CD8-positive, alpha-beta memory T cell (primary cell): ENCODE measurements around the gene PPP2R5E. TPM values are rescaled to one million over a fixed set of nuclear protein-coding genes. Genes with fewer than 3 reads are reported as not detected.

Experiments used
- CTCF ChIA-PET: fragments of 350-600 bp; sonication (Branson Sonifier 250); formaldehyde crosslinking; loops from one replicate; lab custom pipeline; 2021; ENCODE audit warnings: antibody characterized with exemption; lab: Charles Lee
- POLR2A ChIA-PET: fragments of 350-600 bp; sonication (Branson Sonifier 250); formaldehyde crosslinking; loops from one replicate; lab custom pipeline; 2021; ENCODE audit warnings: antibody characterized with exemption; lab: Charles Lee
- DNase-seq, 5 donors: peaks; one replicate each; pipeline versions ENCODE4 v3.0.0 to v3.0.0-alpha.2; 2020 to 2022; ENCODE audit warnings: mixed read lengths in 1 of 5
- H3K27ac ChIP-seq: one replicate; pipeline ENCODE4 v1.7.0; 2013; ENCODE audit warnings: low read depth, mild to moderate bottlenecking, low read length, moderate library complexity
- H3K27me3 ChIP-seq: 2 replicates; pipeline ENCODE4 v1.7.0; 2013; ENCODE audit warnings: low read length, mild to moderate bottlenecking; ENCODE audit not compliant: insufficient read depth, poor library complexity, severe bottlenecking
- H3K36me3 ChIP-seq: 2 replicates; pipeline ENCODE4 v1.7.0; 2013; ENCODE audit warnings: mild to moderate bottlenecking, low read length, moderate library complexity; ENCODE audit not compliant: insufficient read depth
- H3K4me1 ChIP-seq: 2 replicates; pipeline ENCODE4 v1.7.0; 2013; ENCODE audit warnings: mild to moderate bottlenecking, low read length, moderate library complexity; ENCODE audit not compliant: insufficient read depth
- H3K4me3 ChIP-seq: 2 replicates; pipeline ENCODE4 v1.7.0; 2013; ENCODE audit warnings: mild to moderate bottlenecking, low read length
- H3K9me3 ChIP-seq: 2 replicates; pipeline ENCODE4 v1.7.0; 2013; ENCODE audit warnings: mild to moderate bottlenecking, low read length
- H3K27ac Mint-ChIP-seq, 8 donors: one replicate each; pipeline ENCODE4 v1.8.0; 2020 to 2021; ENCODE audit warnings: mixed read lengths in 8 of 8, mild to moderate bottlenecking in 6 of 8, inconsistent platforms in 3 of 8, moderate library complexity in 3 of 8
- H3K27me3 Mint-ChIP-seq, 2 donors: one replicate each; pipeline ENCODE4 v1.8.0; 2020 to 2021; ENCODE audit warnings: mixed read lengths in 2 of 2, mild to moderate bottlenecking in 1 of 2, moderate library complexity in 1 of 2
- H3K36me3 Mint-ChIP-seq, 3 donors: one replicate each; pipeline ENCODE4 v1.8.0; 2020 to 2021; ENCODE audit warnings: mixed read lengths in 3 of 3, inconsistent platforms in 1 of 3, mild to moderate bottlenecking in 1 of 3
- H3K4me1 Mint-ChIP-seq, 3 donors: one replicate each; pipeline ENCODE4 v1.8.0; 2020 to 2021; ENCODE audit warnings: mixed read lengths in 3 of 3, inconsistent platforms in 1 of 3, mild to moderate bottlenecking in 1 of 3
- H3K4me3 Mint-ChIP-seq, 7 donors: one replicate each; pipeline ENCODE4 v1.8.0; 2020 to 2021; ENCODE audit warnings: mixed read lengths in 7 of 7, mild to moderate bottlenecking in 6 of 7, moderate library complexity in 4 of 7, inconsistent platforms in 2 of 7
- H3K9me3 Mint-ChIP-seq, 5 donors: one replicate each; pipeline ENCODE4 v1.8.0; 2020 to 2022; ENCODE audit warnings: mixed read lengths in 5 of 5, mild to moderate bottlenecking in 3 of 5, moderate library complexity in 2 of 5, inconsistent platforms in 1 of 5
- polyA plus RNA-seq: library from polyadenylated mRNA; unstranded; fragments of 300-500 nt; fragmentation: Illumina TruSeq; gene quantifications from one replicate; pipeline ENCODE4 v1.2.3, GENCODE V29; 2021
- total RNA-seq, 2 experiments: library from RNA; stranded (reverse); gene quantifications; one replicate each; pipeline ENCODE4 v1.2.3, GENCODE V29; 2021

PPP2R5E gene
- total and polyA plus RNA-seq, 3 experiments from 2014 or later, result 39.3 to 56.5 (median 55.0) TPM

DNA sequence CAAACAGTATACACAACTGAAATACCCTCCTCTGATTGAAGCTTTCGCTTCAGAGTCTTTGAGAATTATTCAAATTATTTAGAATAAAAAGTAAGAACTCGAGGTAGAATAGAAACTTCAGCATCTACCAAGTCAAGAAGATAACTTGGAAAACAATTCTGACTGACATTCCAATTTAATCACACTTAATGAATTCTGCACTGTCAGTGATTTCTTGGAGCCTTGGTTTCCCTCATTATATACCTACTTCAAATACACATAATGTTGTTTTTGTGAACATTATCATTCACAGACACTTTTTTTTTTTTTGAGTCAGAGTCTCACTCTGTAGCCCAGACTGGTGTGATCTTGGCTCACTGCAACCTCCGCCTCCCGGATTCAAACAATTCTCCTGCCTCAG is 27.9 kb downstream of the PPP2R5E start:
- POLR2A ChIA-PET, result interaction anchor here (0.7 kb wide), 1 partner anchor 11 kb away, joined by 4 read pairs; no protein-coding TSS in a partner anchor
- Histone ChIP-seq H3K27ac (no peak overlapping the region), H3K4me1 (peaks cover 38% of the 10 kb centered on the region), H3K9me3 (no peaks in the 10 kb centered on the region), H3K36me3 (no peaks in the 10 kb centered on the region), H3K27me3 (no peaks in the 10 kb centered on the region), H3K4me3 (no peak overlapping the region)
- Mint-ChIP-seq H3K4me1 (peaks cover 56 to 69% (median 62%) of the 10 kb centered on the region in 3 donors), H3K36me3 (peaks cover under 1 to 10% (median 2%) of the 10 kb centered on the region in 3 donors), H3K27ac (peak overlapping the region in 2 of 8 donors; percentile 41 to 68), H3K4me3 (no peak overlapping the region), H3K9me3 (no peaks in the 10 kb centered on the region), H3K27me3 (no peaks in the 10 kb centered on the region)
- CTCF ChIA-PET, result no interaction called here
- DNase-seq, result no peak

DNA sequence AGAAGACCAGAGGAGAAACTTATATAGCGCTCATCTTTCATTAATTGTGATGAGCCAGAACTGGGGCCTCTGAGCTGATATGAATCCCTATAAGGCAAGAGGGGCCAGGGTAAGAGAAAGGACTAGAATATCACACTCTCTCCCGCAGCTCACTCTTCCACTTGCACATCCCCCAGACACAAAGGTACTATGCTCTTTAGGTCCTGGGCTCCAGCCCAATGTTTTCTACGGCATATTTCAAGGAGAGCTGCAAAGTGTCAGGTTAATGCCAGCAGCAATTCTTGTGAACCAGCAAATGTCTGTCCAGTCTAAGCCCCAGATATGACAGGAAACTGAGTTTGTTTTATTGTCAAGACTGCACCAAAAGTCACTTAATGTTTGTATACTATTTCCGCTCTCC is 29.4 kb downstream of the PPP2R5E start:
- CTCF ChIA-PET, result interaction anchor here (1.3 kb wide), 1 partner anchor 20 kb away, joined by 3 read pairs; no protein-coding TSS in a partner anchor
- Histone ChIP-seq H3K36me3 (no peaks in the 10 kb centered on the region), H3K4me3 (no peak overlapping the region), H3K4me1 (peaks cover 44% of the 10 kb centered on the region), H3K9me3 (no peaks in the 10 kb centered on the region), H3K27ac (no peak overlapping the region), H3K27me3 (no peaks in the 10 kb centered on the region)
- Mint-ChIP-seq H3K4me1 (peaks cover 62 to 79% (median 70%) of the 10 kb centered on the region in 3 donors), H3K4me3 (peak overlapping the region in 1 of 7 donors; percentile 12), H3K36me3 (peaks cover 0 to 4% (median 0%) of the 10 kb centered on the region in 3 donors), H3K27me3 (no peaks in the 10 kb centered on the region), H3K9me3 (no peaks in the 10 kb centered on the region), H3K27ac (peak overlapping the region in 7 of 8 donors; percentile 11 to 72 (median 60))
- POLR2A ChIA-PET, result no interaction called here
- no peak for DNase-seq

DNA sequence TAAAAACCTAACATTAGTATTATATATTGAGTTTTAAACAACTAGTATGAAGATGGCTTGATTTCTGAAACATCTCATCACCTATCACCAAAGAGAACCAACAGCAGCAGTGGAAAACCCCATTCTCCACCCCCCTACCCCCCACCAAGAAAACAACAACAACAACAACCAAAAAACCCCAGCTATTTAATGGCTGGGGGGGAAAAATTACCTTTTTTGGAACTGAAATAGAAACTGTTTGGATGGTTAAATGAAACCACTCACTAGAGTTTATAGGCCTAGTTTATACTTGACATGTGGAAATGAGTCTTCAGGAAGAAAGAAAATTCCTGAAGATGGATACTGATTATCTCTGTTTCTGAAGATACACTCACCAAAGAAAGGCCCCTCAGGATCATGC is 30.3 kb downstream of the PPP2R5E start:
- POLR2A ChIA-PET, result interaction anchor here (0.6 kb wide), 1 partner anchor 258 kb away, joined by 3 read pairs; no protein-coding TSS in a partner anchor
- Mint-ChIP-seq H3K4me1 (peaks cover 67 to 84% (median 79%) of the 10 kb centered on the region in 3 donors), H3K27me3 (no peaks in the 10 kb centered on the region), H3K36me3 (peaks cover 0 to 7% (median 0%) of the 10 kb centered on the region in 3 donors), H3K9me3 (no peaks in the 10 kb centered on the region), H3K27ac (peak overlapping the region; percentile 12 to 84 (median 59)), H3K4me3 (no peak overlapping the region)
- CTCF ChIA-PET, result interaction anchor here (1.3 kb wide), 1 partner anchor 19 kb away, joined by 3 read pairs; no protein-coding TSS in a partner anchor
- DNase-seq, result no peak
- no peaks in the 10 kb centered on the region for H3K9me3 ChIP-seq
- peaks cover 44% of the 10 kb centered on the region for H3K4me1 ChIP-seq
- H3K27ac ChIP-seq, result no peak overlapping the region
- no peak overlapping the region for H3K4me3 ChIP-seq
- no peaks in the 10 kb centered on the region for H3K36me3 ChIP-seq
- no peaks in the 10 kb centered on the region for H3K27me3 ChIP-seq

DNA sequence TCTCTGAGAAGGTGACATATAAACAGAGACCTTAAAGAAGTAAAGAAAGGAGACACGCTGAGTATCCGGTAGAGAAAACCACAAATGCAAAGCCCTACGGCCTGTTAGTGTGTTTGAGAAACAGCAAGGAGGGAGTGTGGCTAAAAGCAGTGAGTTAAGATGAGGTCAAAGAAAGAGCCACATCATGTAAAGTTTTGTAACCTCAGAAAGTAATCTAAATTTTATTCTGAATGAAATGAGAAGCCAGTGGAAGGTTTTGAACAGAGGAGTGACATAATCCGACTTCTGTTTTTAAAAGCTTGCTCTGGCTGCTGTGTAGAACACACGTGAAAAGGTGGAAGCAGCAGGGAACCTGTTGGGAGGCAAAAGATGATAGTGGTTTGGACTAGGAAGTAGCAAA is 32.6 kb downstream of the PPP2R5E start:
- peak in 2 of 5 donors; percentile 13 to 26 for DNase-seq
- H3K4me1 ChIP-seq, result peaks cover 44% of the 10 kb centered on the region
- H3K36me3 ChIP-seq, result no peaks in the 10 kb centered on the region
- no peaks in the 10 kb centered on the region for H3K27me3 ChIP-seq
- H3K27ac Mint-ChIP-seq, result peak overlapping the region; percentile 14 to 89 (median 81)
- ChIA-PET CTCF (no interaction called here), POLR2A (no interaction called here)
- H3K9me3 Mint-ChIP-seq, result no peaks in the 10 kb centered on the region
- H3K36me3 Mint-ChIP-seq, result peaks cover 0 to 9% (median 0%) of the 10 kb centered on the region in 3 donors
- H3K27me3 Mint-ChIP-seq, result no peaks in the 10 kb centered on the region
- no peak overlapping the region for H3K4me3 ChIP-seq
- no peak overlapping the region for H3K27ac ChIP-seq
- no peaks in the 10 kb centered on the region for H3K9me3 ChIP-seq
- peak overlapping the region; percentile 4 to 67 (median 33) for H3K4me3 Mint-ChIP-seq
- H3K4me1 Mint-ChIP-seq, result peaks cover 66 to 78% (median 71%) of the 10 kb centered on the region in 3 donors

DNA sequence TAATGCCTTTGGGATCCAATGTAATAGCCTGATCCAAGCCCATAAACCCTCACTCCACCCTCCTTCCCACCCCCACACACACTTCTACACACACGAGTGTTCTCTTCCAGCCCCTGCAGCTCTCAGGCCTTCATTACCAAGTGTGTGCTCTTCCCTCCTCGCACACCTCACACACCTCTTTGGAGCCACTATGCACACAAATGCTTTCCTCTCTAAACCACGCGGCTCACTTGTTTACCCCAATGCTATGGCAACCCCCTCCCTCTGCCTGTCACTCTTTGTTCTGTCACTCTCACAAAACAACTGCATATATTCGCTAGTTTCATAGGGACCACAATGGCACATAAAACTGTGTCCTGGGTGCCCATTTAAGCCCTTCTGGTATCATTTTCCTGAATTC is 35.1 kb downstream of the PPP2R5E start:
- Mint-ChIP-seq H3K36me3 (peaks cover 0 to 15% (median 0%) of the 10 kb centered on the region in 3 donors), H3K27me3 (no peaks in the 10 kb centered on the region), H3K4me3 (peak overlapping the region in 1 of 7 donors; percentile 7), H3K4me1 (peaks cover 55 to 74% (median 64%) of the 10 kb centered on the region in 3 donors), H3K27ac (peak overlapping the region; percentile 0 to 79 (median 24)), H3K9me3 (no peaks in the 10 kb centered on the region)
- Histone ChIP-seq H3K27ac (no peak overlapping the region), H3K36me3 (no peaks in the 10 kb centered on the region), H3K27me3 (no peaks in the 10 kb centered on the region), H3K4me1 (peaks cover 26% of the 10 kb centered on the region), H3K4me3 (no peak overlapping the region), H3K9me3 (no peaks in the 10 kb centered on the region)
- peak in 3 of 5 donors; percentile 39 to 57 (median 48) for DNase-seq
- ChIA-PET CTCF (interaction anchor here (1.5 kb wide), 1 partner anchor 262 kb away, joined by 4 read pairs; no protein-coding TSS in a partner anchor), POLR2A (no interaction called here)

DNA sequence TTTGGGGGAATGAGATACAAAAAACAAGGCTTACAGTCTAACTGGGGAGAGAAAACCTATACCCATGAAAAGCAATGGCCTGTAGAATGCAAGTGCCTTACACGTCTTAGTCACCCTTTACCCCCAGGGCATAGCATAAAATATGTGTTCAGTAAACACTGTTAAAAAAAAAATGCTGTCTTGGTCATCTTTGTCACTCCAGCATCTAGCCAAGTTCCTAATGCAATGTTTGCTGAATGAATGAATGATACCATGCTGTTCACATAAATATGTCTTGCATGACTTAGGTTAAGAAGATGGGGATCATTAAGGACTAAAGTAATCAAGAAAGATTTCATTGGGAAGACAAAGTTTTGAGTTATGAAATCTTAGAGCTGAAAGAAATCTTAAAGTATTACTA is 38.5 kb downstream of the PPP2R5E start:
- no peaks in the 10 kb centered on the region for H3K4me1 ChIP-seq
- H3K27ac Mint-ChIP-seq, result no peak overlapping the region
- H3K36me3 ChIP-seq, result peaks cover 6% of the 10 kb centered on the region
- no peak overlapping the region for H3K27ac ChIP-seq
- ChIA-PET CTCF (no interaction called here), POLR2A (no interaction called here)
- no peak for DNase-seq
- H3K9me3 Mint-ChIP-seq, result no peaks in the 10 kb centered on the region
- H3K36me3 Mint-ChIP-seq, result peaks cover 0 to 29% (median 5%) of the 10 kb centered on the region in 3 donors
- no peaks in the 10 kb centered on the region for H3K27me3 ChIP-seq
- no peak overlapping the region for H3K4me3 Mint-ChIP-seq
- no peaks in the 10 kb centered on the region for H3K27me3 Mint-ChIP-seq
- peaks cover 42 to 67% (median 49%) of the 10 kb centered on the region in 3 donors for H3K4me1 Mint-ChIP-seq
- H3K4me3 ChIP-seq, result no peak overlapping the region
- H3K9me3 ChIP-seq, result no peaks in the 10 kb centered on the region

DNA sequence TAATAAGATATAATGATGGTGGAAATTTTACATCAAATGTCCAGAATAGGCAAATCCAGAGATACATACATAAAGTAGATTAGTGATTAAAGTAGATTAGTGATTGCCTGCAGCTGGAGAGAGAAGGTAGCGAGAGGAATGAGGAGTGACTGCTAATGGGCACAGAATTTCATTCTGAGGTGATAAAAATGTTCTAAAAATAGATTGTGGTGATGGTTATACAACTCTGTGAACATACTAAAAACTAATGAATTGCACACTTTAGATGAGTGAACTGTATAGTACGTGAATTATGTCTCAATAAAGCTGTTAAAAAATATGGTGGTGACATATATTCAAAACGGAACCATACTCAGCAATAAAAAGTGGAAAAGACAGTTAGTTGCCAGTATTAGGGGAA is 41.7 kb downstream of the PPP2R5E start:
- no peaks in the 10 kb centered on the region for H3K4me1 ChIP-seq
- H3K27ac ChIP-seq, result no peak overlapping the region
- peaks cover 43 to 73% (median 55%) of the 10 kb centered on the region in 3 donors for H3K4me1 Mint-ChIP-seq
- no peak overlapping the region for H3K27ac Mint-ChIP-seq
- no peak for DNase-seq
- H3K4me3 Mint-ChIP-seq, result no peak overlapping the region
- peaks cover 4 to 39% (median 5%) of the 10 kb centered on the region in 3 donors for H3K36me3 Mint-ChIP-seq
- no peaks in the 10 kb centered on the region for H3K27me3 ChIP-seq
- H3K9me3 ChIP-seq, result no peaks in the 10 kb centered on the region
- ChIA-PET CTCF (no interaction called here), POLR2A (interaction anchor here (0.5 kb wide), 1 partner anchor 914 kb away, joined by 8 read pairs; no protein-coding TSS in a partner anchor)
- peaks cover 6% of the 10 kb centered on the region for H3K36me3 ChIP-seq
- no peak overlapping the region for H3K4me3 ChIP-seq
- no peaks in the 10 kb centered on the region for H3K27me3 Mint-ChIP-seq
- H3K9me3 Mint-ChIP-seq, result no peaks in the 10 kb centered on the region

DNA sequence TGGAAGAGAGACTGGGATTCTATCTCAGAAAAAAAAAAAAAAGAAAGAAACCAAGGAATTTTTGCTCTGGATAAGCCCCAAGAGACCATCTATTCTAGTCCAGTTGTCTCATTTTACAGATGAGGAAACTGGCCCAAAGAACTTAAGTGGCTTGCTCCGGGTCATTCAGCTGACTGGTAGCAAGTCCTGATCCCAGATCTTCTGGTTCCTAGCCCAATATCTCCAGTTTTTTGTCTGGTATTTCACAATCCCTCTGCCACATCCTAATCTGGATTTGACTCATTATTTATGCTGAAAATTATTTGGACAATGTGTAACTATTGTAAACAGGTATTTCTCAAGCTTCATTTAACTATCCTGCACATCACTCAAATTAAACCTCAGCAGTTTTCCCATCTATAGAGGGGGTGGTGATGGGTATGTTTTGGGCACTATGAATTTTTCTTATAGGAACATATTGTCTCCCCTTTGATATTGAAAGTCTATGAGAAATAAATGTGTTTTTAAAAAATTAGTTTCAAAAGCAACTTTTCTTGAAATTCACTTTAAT is 43.4 kb downstream of the PPP2R5E start:
- no peaks in the 10 kb centered on the region for H3K4me1 ChIP-seq
- no peak overlapping the region for H3K4me3 ChIP-seq
- H3K36me3 ChIP-seq, result peaks cover 6% of the 10 kb centered on the region
- Mint-ChIP-seq H3K9me3 (no peaks in the 10 kb centered on the region), H3K27me3 (no peaks in the 10 kb centered on the region), H3K4me3 (no peak overlapping the region), H3K4me1 (peaks cover 37 to 68% (median 50%) of the 10 kb centered on the region in 3 donors), H3K27ac (peak overlapping the region in 1 of 8 donors; percentile 32), H3K36me3 (peaks cover 4 to 33% (median 5%) of the 10 kb centered on the region in 3 donors)
- no peak for DNase-seq
- H3K27ac ChIP-seq, result no peak overlapping the region
- ChIA-PET POLR2A (no interaction called here), CTCF (no interaction called here)
- no peaks in the 10 kb centered on the region for H3K9me3 ChIP-seq
- no peaks in the 10 kb centered on the region for H3K27me3 ChIP-seq
